ENCODE results near the gene SNRNP70.
"Not testable (repeated sequence)": the region's sequence is repeated elsewhere in the genome, so short reads cannot be mapped to it uniquely, and the experiment has no call there.

The SNRNP70 gene

GRCh38 chr19:49145573-49146407 is 60.5 kb downstream of the SNRNP70 start:
- peak; percentile 66 for DNase-seq (ENCODE audit: low read depth, low spot score)

GRCh38 chr19:49146408-49146770 is 61.1 kb downstream of the SNRNP70 start:
- not testable (repeated sequence) for DNase-seq (ENCODE audit: low read depth, low spot score)

GRCh38 chr19:49148044-49148682 is 62.9 kb downstream of the SNRNP70 start:
- DNase-seq (ENCODE audit: low read depth, low spot score): no peak

- peak; percentile 62 for DNase-seq (ENCODE audit: low read depth, low spot score)
Measured at GRCh38 chr19:49148784-49149651, 63.8 kb downstream of the SNRNP70 start.

- DNase-seq (ENCODE audit: low read depth, low spot score): no peak
Measured at GRCh38 chr19:49149652-49150105, 64.4 kb downstream of the SNRNP70 start.

- DNase-seq (ENCODE audit: low read depth, low spot score): no peak
Measured at GRCh38 chr19:49150106-49150943, 65.1 kb downstream of the SNRNP70 start.

- DNase-seq (ENCODE audit: low read depth, low spot score): no peak
Measured at GRCh38 chr19:49150944-49151243, 65.6 kb downstream of the SNRNP70 start.

GRCh38 chr19:49151267-49152118 is 66.2 kb downstream of the SNRNP70 start:
- DNase-seq (ENCODE audit: low read depth, low spot score): no peak

- no peak for DNase-seq (ENCODE audit: low read depth, low spot score)
Measured at GRCh38 chr19:49152119-49152550, 66.9 kb downstream of the SNRNP70 start.

- no peak for DNase-seq (ENCODE audit: low read depth, low spot score)
Measured at GRCh38 chr19:49153167-49153809, 68.0 kb downstream of the SNRNP70 start.

GRCh38 chr19:49154279-49154678 is 69.0 kb downstream of the SNRNP70 start:
- no peak for DNase-seq (ENCODE audit: low read depth, low spot score)

- no peak for DNase-seq (ENCODE audit: low read depth, low spot score)
Measured at GRCh38 chr19:49155005-49155819, 70.0 kb downstream of the SNRNP70 start, which contains the start of gene HRC. HRC (minus strand) TSS chr19:49155396; CDS start chr19:49155237, 159 bp downstream.

- no peak for DNase-seq (ENCODE audit: low read depth, low spot score)
Measured at GRCh38 chr19:49155820-49156346, 70.6 kb downstream of the SNRNP70 start.

- DNase-seq (ENCODE audit: low read depth, low spot score): no peak
Measured at GRCh38 chr19:49157445-49158224, 72.4 kb downstream of the SNRNP70 start, which contains the start of gene TRPM4. TRPM4 (plus strand) TSS chr19:49157792; CDS start chr19:49157867, 75 bp downstream.

All from activated CD4-positive, CD25-positive, alpha-beta regulatory T cell treated with anti-CD3 and anti-CD28 coated beads, Interleukin-2, amount 50 U/mL, for 16 hours (primary cell).